ENCODE results near the gene KMT5C. TPM values are rescaled to one million over a fixed set of nuclear protein-coding genes. Genes with fewer than 3 reads are reported as not detected.

Gene KMT5C
- total RNA-seq (2022; extraction: Qiagen RNA extraction), result 4.5 to 6.4 TPM (median 5.2 TPM) in 5 replicates

GRCh38 chr19:55339105-55339888 lies at the start of gene KMT5C:
Gene KMT5C (plus strand): TSS chr19:55339876. CDS start chr19:55341937, 2,061 bp downstream.

GRCh38 chr19:55325172-55325571 lies 14.5 kb upstream of the KMT5C start, which contains the start of gene TMEM150B:
Gene TMEM150B (minus strand): TSS chr19:55325341. CDS start chr19:55321036, 4,305 bp downstream.

GRCh38 chr19:55354698-55355212 lies 15.1 kb downstream of the KMT5C start, which contains the start of gene COX6B2:
Gene COX6B2 (minus strand): TSS chr19:55354719. CDS start chr19:55354521, 198 bp downstream.

GRCh38 chr19:55362990-55363716 lies 23.5 kb downstream of the KMT5C start, which contains the start of gene GARIN5B:
Gene GARIN5B (minus strand): TSS chr19:55363260. CDS start chr19:55363066, 194 bp downstream.

GRCh38 chr19:55370305-55370988 lies 30.8 kb downstream of the KMT5C start, which contains the start of gene IL11:
Gene IL11 (minus strand): TSS chr19:55370463. CDS start chr19:55370310, 153 bp downstream.

GRCh38 chr19:55376241-55376933 lies 36.7 kb downstream of the KMT5C start, which contains the start of gene TMEM190:
Gene TMEM190 (plus strand): TSS chr19:55376826. CDS start chr19:55376854, 28 bp downstream.

GRCh38 chr19:55384131-55384919 lies 44.6 kb downstream of the KMT5C start, which contains the start of gene TMEM238:
Gene TMEM238 (minus strand): TSS chr19:55384292. CDS start chr19:55384259, 33 bp downstream.

GRCh38 chr19:55385724-55386492 lies 46.2 kb downstream of the KMT5C start, which contains the start of gene RPL28:
Gene RPL28 (plus strand): TSS chr19:55385932. CDS start chr19:55386358, 426 bp downstream.

Other genes starting within 250 kb of the KMT5C start
- gene PPP1R12C, start 222.2 kb upstream of the KMT5C start, total RNA-seq (2022; extraction: Qiagen RNA extraction), result 65.1 to 85.5 TPM (median 79.5 TPM) in 5 replicates
- gene TNNT1, start 190.7 kb upstream of the KMT5C start, total RNA-seq (2022; extraction: Qiagen RNA extraction), result 108 to 144 TPM (median 132 TPM) in 5 replicates
- 4.8 to 7.9 TPM (median 7.6 TPM) in 5 replicates for gene TNNI3, start 182.1 kb upstream of the KMT5C start, total RNA-seq (2022; extraction: Qiagen RNA extraction)
- 5.2 to 6.4 TPM (median 5.6 TPM) in 5 replicates for gene DNAAF3, start 173.3 kb upstream of the KMT5C start, total RNA-seq (2022; extraction: Qiagen RNA extraction)
- gene SYT5, start 159.6 kb upstream of the KMT5C start, total RNA-seq (2022; extraction: Qiagen RNA extraction), result 3.0 to 4.8 TPM (median 4.3 TPM) in 5 replicates
- 3.1 to 5.8 TPM (median 4.0 TPM) in 5 replicates for gene PTPRH, start 130.4 kb upstream of the KMT5C start, total RNA-seq (2022; extraction: Qiagen RNA extraction)
- gene TMEM86B, start 111.1 kb upstream of the KMT5C start, total RNA-seq (2022; extraction: Qiagen RNA extraction), result 2.7 to 4.2 TPM (median 3.9 TPM) in 5 replicates
- gene PPP6R1, start 80.9 kb upstream of the KMT5C start, total RNA-seq (2022; extraction: Qiagen RNA extraction), result 93.5 to 110 TPM (median 107 TPM) in 5 replicates
- 118 to 141 TPM (median 133 TPM) in 5 replicates for gene HSPBP1, start 59.8 kb upstream of the KMT5C start, total RNA-seq (2022; extraction: Qiagen RNA extraction)
- 2.4 to 3.6 TPM (median 3.1 TPM) in 5 replicates for gene BRSK1, start 55.9 kb upstream of the KMT5C start, total RNA-seq (2022; extraction: Qiagen RNA extraction)
- gene TMEM150B, start 14.5 kb upstream of the KMT5C start, total RNA-seq (2022; extraction: Qiagen RNA extraction), result 0.20 TPM in 1 of 5 replicates, not detected in the others
- gene COX6B2, start 14.8 kb downstream of the KMT5C start, total RNA-seq (2022; extraction: Qiagen RNA extraction), result 0.56 to 0.99 TPM (median 0.66 TPM) in 5 replicates
- gene GARIN5B, start 23.4 kb downstream of the KMT5C start, total RNA-seq (2022; extraction: Qiagen RNA extraction), result 0.06 to 0.20 TPM (median 0.10 TPM) in 5 replicates
- 11.8 to 15.1 TPM (median 12.3 TPM) in 5 replicates for gene IL11, start 30.6 kb downstream of the KMT5C start, total RNA-seq (2022; extraction: Qiagen RNA extraction)
- 1.1 to 2.0 TPM (median 1.4 TPM) in 5 replicates for gene TMEM190, start 37.0 kb downstream of the KMT5C start, total RNA-seq (2022; extraction: Qiagen RNA extraction)
- 1.4 to 10.5 TPM (median 8.0 TPM) in 5 replicates for gene TMEM238, start 44.4 kb downstream of the KMT5C start, total RNA-seq (2022; extraction: Qiagen RNA extraction)
- gene RPL28, start 46.1 kb downstream of the KMT5C start, total RNA-seq (2022; extraction: Qiagen RNA extraction), result 2,211 to 2,788 TPM (median 2,598 TPM) in 5 replicates
- 244 to 439 TPM (median 386 TPM) in 5 replicates for gene UBE2S, start 67.9 kb downstream of the KMT5C start, total RNA-seq (2022; extraction: Qiagen RNA extraction)
- gene SHISA7, start 103.4 kb downstream of the KMT5C start, total RNA-seq (2022; extraction: Qiagen RNA extraction), result not detected in 5 replicates
- gene ISOC2, start 121.8 kb downstream of the KMT5C start, total RNA-seq (2022; extraction: Qiagen RNA extraction), result 50.1 to 63.3 TPM (median 58.1 TPM) in 5 replicates
- gene C19orf85, start 124.9 kb downstream of the KMT5C start, total RNA-seq (2022; extraction: Qiagen RNA extraction), result not detected in 5 replicates
- gene ZNF628, start 136.7 kb downstream of the KMT5C start, total RNA-seq (2022; extraction: Qiagen RNA extraction), result 5.2 to 9.1 TPM (median 6.3 TPM) in 5 replicates
- 31.4 to 58.8 TPM (median 53.6 TPM) in 5 replicates for gene NAT14, start 145.3 kb downstream of the KMT5C start, total RNA-seq (2022; extraction: Qiagen RNA extraction)
- gene SSC5D, start 148.6 kb downstream of the KMT5C start, total RNA-seq (2022; extraction: Qiagen RNA extraction), result 0.34 to 1.2 TPM (median 0.77 TPM) in 5 replicates
- 1.6 to 2.3 TPM (median 2.1 TPM) in 5 replicates for gene SBK2, start 197.3 kb downstream of the KMT5C start, total RNA-seq (2022; extraction: Qiagen RNA extraction)
- gene SBK3, start 205.7 kb downstream of the KMT5C start, total RNA-seq (2022; extraction: Qiagen RNA extraction), result 1.5 to 2.4 TPM (median 1.7 TPM) in 5 replicates
- gene ZNF579, start 241.0 kb downstream of the KMT5C start, total RNA-seq (2022; extraction: Qiagen RNA extraction), result 19.9 to 35.0 TPM (median 29.6 TPM) in 5 replicates

Data from A549 treated with Hydrocortisone at 1 μM for 4 hours (cell line).